ENCODE data around the gene LY6G5C. TPM values are rescaled to one million over a fixed set of nuclear protein-coding genes. Genes with fewer than 3 reads are reported as not detected.

LY6G5C gene
- total RNA-seq, 1 donor from 2014 or later = not detected

DNA sequence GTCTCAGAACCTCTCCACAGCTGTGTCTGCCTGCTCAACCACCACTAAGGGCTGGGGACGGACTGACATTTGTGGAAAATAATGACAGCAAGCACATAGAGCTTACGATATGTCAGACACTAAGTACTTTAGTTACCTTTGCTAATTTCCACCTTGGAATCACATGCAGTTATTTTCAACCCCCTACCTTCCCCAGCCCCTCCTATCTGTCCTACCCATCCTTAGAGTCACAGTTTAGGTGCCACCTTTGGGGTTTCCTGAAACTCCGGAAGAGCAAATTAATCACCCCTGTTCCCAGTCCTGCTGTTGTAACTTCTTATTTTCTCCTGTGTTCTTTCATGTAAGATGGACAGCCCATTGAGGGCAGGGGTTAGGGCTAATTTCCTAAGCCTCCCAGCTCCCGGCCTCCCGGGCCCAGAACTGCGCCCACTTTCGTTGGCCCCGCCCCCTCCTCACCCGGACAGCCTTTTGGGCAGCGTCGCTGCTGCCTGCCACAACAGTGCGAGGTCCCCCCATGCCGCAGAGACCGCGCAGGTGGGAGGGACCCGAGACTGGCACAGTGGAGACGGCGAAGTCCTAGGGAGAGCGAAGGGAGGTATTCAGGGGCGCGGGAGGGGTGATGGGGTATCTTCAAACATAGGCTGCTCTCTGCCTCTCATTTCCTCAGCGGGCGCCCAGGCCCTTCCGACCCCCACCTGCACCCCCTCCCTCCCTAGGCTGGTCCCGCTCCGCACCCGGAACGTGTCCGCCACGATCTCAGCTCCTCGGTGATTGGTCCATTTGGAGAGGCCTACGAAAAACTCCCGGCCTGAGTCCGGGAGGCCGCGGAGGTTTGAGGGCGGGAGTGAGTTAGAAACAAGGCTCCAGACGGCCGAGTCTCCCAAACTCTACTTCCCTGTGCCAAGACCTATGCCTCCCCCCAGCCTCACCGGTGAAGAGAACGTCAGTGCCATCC, 47.1 kb upstream of the LY6G5C start:
- no peak overlapping the region for H3K4me3 ChIP-seq (ENCODE audit: low read depth, low read length)

DNA sequence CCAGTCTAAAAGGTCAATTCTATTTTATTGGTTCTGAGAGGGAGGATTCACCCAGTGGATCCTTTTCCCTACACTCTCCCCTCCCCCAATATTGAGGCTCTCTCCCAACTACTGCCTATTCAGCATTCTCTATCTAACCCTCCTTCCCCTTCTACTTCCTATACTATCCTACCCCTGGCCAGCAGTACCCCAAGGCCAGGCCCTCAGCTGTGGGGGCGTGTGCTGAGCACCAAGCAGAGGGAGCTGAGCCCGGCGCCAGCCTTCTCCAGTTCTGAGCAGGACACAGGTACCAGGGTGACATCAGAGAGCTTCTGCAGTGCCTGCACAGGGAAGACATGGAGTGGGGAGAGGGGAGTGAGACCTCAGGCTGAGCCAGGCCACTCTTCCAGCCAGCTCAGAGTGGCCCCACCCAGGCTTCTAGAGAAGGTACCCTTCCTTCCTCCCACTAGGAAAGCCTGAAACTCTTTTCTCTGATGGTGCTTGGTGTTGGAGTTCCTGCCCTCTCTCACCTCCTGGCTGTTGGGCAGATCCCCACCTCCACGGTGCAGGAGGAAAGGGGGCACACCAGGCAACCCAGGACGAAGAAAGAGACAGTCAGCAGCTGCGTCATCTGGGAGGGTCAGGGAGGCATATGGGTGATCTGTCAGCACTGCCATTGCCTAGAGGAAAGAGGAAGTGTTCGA, 46.3 kb upstream of the LY6G5C start:
- TF ChIP-seq, protein P1, sequence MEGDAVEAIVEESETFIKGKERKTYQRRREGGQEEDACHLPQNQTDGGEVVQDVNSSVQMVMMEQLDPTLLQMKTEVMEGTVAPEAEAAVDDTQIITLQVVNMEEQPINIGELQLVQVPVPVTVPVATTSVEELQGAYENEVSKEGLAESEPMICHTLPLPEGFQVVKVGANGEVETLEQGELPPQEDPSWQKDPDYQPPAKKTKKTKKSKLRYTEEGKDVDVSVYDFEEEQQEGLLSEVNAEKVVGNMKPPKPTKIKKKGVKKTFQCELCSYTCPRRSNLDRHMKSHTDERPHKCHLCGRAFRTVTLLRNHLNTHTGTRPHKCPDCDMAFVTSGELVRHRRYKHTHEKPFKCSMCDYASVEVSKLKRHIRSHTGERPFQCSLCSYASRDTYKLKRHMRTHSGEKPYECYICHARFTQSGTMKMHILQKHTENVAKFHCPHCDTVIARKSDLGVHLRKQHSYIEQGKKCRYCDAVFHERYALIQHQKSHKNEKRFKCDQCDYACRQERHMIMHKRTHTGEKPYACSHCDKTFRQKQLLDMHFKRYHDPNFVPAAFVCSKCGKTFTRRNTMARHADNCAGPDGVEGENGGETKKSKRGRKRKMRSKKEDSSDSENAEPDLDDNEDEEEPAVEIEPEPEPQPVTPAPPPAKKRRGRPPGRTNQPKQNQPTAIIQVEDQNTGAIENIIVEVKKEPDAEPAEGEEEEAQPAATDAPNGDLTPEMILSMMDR (IDR thresholded peaks at IDR 0.05; ENCODE audit: insufficient read depth, low read length, severe bottlenecking) = no peak
- Histone ChIP-seq H3K4me3 (ENCODE audit: low read depth, low read length) (no peak overlapping the region), H3K27me3 (ENCODE audit: control insufficient read depth, insufficient read depth, low read length) (no peaks in the 10 kb centered on the region), H3K36me3 (ENCODE audit: control insufficient read depth, insufficient read depth, low read length) (peaks cover 11% of the 10 kb centered on the region)
- FAIRE-seq = no peak
- DNase-seq (ENCODE audit: low read depth) = no peak

More for the DNA sequence above, 47.1 kb upstream of the LY6G5C start:
- DNase-seq (ENCODE audit: low read depth) = no peak
- Histone ChIP-seq H3K36me3 (ENCODE audit: control insufficient read depth, insufficient read depth, low read length) (peaks cover 13% of the 10 kb centered on the region), H3K27me3 (ENCODE audit: control insufficient read depth, insufficient read depth, low read length) (no peaks in the 10 kb centered on the region)
- no peak for FAIRE-seq
- TF ChIP-seq, protein P1 (IDR thresholded peaks at IDR 0.05; ENCODE audit: insufficient read depth, low read length, severe bottlenecking) = no peak

DNA sequence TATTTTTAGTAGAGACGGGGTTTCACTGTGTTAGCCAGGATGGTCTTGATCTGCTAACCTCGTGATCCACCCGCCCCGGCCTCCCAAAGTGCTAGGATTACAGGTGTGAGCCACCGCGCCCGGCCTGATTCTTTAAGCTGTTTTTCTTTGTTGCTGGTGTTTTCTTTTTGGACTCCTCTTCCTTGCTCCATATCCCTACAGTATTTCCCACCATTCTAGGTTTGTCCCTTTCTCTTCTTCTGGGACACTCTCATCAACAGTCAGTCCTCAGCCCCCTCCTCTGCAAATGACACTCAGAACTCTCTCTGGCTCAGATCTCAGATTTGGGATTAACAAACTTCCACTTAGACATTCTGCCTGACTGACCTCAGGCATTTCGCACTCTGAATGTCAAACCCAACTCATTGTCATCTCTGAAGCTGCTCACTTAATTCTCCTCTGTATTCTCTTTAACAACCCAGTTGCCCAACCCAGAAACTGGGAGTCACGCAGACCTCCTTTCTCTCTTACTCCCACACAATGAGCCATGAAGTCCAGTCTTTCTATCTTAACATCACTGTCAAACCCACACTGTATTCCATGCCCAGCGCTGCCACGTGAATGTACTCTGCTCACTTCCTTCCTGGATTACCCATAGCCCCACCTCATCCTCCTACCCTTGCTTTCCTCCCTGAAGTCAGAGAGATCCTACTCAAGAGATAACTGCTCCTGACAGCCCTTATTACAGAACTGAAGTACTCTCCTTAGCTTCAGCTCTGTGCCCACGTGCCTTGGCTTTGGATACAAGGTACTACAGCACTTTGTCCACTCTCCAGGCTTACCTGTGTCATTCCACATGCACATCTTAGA, 44.9 kb upstream of the LY6G5C start:
- FAIRE-seq (no peak), DNase-seq (ENCODE audit: low read depth) (no peak)
- no peaks in the 10 kb centered on the region for H3K27me3 ChIP-seq (ENCODE audit: control insufficient read depth, insufficient read depth, low read length)
- peaks cover 5% of the 10 kb centered on the region for H3K36me3 ChIP-seq (ENCODE audit: control insufficient read depth, insufficient read depth, low read length)
- TF ChIP-seq, protein P1 (IDR thresholded peaks at IDR 0.05; ENCODE audit: insufficient read depth, low read length, severe bottlenecking) = no peak
- no peak overlapping the region for H3K4me3 ChIP-seq (ENCODE audit: low read depth, low read length)

DNA sequence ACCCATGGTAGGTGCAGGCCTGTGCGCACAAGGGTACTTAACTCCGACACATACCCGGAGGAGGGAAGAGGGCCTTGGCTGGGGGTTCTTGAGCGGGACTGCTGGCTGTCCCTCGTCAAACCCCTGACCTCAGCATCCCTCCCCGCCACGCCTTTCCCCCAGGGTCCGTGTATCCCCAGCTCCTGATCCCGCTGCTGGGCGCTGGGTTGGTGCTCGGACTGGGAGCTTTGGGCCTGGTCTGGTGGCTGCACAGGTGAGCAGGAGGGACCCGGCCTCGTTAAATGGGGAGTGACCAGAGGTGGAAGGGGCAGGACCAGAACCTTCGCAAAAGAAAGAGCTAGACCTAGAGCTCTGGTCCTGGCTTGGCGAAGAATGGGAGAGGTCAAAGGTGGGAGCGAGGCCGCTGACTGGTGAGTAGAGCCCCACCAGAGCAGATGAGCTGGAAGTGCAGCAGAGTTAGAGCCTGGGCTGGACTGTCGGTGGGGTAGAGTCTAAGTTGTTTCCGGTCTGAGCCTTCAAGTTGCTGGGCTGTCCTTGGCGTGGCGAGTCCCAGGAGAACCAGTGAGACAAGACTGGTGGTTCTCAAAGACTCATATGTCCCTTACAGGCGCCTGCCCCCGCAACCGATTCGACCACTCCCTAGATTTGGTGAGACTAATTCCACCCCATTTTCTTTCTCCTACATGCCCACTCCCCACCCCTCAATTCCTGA, 43.3 kb upstream of the LY6G5C start:
- Histone ChIP-seq H3K4me3 (ENCODE audit: low read depth, low read length) (no peak overlapping the region), H3K27me3 (ENCODE audit: control insufficient read depth, insufficient read depth, low read length) (no peaks in the 10 kb centered on the region), H3K36me3 (ENCODE audit: control insufficient read depth, insufficient read depth, low read length) (peaks cover 5% of the 10 kb centered on the region)
- DNase-seq (ENCODE audit: low read depth) = no peak
- TF ChIP-seq, protein P1 (IDR thresholded peaks at IDR 0.05; ENCODE audit: insufficient read depth, low read length, severe bottlenecking) = no peak
- FAIRE-seq = no peak
